ENCODE results near the gene ARHGAP28. TPM values are rescaled to one million over a fixed set of nuclear protein-coding genes. Genes with fewer than 3 reads are reported as not detected.

The ARHGAP28 gene
- total RNA-seq, 2 donors from 2014 or later = 0.41 to 1.8 TPM

DNA sequence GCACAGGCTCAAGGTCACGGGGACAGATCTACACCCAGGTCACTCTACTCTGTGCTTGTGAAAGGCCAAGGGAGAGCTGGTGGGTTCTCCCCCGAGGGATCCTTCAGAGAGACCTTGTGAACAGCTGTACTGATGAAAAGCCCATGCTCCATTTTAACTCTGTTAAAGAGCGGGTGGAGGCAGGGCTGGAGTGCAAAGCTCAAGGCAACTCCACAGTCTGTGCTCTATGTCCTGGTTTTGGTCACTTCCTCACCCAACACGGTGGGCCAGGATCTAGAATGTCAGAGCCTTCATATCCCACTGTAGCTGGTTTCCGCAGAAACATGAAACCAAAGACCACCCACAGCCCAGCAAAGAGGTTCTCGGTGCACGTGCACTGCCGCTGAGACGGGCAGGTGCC lies 210.9 kb downstream of the ARHGAP28 start:
- DNase-seq (ENCODE audit: low spot score) (no peak), ATAC-seq (ENCODE audit: insufficient number of reproducible peaks, low FRiP score, low read depth) (no peak)
- TF ChIP-seq, protein P1, sequence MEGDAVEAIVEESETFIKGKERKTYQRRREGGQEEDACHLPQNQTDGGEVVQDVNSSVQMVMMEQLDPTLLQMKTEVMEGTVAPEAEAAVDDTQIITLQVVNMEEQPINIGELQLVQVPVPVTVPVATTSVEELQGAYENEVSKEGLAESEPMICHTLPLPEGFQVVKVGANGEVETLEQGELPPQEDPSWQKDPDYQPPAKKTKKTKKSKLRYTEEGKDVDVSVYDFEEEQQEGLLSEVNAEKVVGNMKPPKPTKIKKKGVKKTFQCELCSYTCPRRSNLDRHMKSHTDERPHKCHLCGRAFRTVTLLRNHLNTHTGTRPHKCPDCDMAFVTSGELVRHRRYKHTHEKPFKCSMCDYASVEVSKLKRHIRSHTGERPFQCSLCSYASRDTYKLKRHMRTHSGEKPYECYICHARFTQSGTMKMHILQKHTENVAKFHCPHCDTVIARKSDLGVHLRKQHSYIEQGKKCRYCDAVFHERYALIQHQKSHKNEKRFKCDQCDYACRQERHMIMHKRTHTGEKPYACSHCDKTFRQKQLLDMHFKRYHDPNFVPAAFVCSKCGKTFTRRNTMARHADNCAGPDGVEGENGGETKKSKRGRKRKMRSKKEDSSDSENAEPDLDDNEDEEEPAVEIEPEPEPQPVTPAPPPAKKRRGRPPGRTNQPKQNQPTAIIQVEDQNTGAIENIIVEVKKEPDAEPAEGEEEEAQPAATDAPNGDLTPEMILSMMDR (IDR thresholded peaks at IDR 0.05) = no peak
- H3K27me3 ChIP-seq (replicated peaks; ENCODE audit: insufficient read depth) = no peaks in the 10 kb centered on the region
- H3K9me3 ChIP-seq = no peaks in the 10 kb centered on the region
- H3K27ac ChIP-seq = no peak overlapping the region
- no peak overlapping the region for H3K4me3 ChIP-seq
- H3K36me3 ChIP-seq = no peaks in the 10 kb centered on the region
- H3K4me1 ChIP-seq (ENCODE audit: control insufficient read depth in 1 of 2, low read depth in 2 of 2) = no peaks in the 10 kb centered on the region

DNA sequence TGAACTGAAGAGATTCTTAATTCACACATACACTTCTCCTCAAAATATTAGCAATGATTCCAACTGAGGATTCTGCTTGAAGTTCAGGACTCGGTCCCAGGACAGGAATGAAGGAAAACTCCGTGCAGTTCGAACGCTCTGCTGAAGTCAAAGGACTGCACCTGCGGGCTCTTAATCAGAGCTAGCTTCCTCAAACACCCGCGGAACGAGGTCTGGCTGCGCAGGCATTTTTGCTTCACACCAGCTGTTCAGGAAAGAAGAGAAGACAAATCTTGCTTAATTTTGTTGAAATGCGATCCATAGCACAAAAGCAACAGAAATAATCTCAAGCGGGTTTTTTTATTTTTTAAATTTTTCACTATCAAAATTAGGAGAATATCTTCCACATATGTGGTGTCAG lies 212.5 kb downstream of the ARHGAP28 start:
- H3K36me3 ChIP-seq = no peaks in the 10 kb centered on the region
- no peak for DNase-seq (ENCODE audit: low spot score)
- no peak overlapping the region for H3K27ac ChIP-seq
- H3K27me3 ChIP-seq (replicated peaks; ENCODE audit: insufficient read depth) = no peaks in the 10 kb centered on the region
- H3K4me3 ChIP-seq = no peak overlapping the region
- no peaks in the 10 kb centered on the region for H3K4me1 ChIP-seq (ENCODE audit: control insufficient read depth in 1 of 2, low read depth in 2 of 2)
- TF ChIP-seq, protein P1 (IDR thresholded peaks at IDR 0.05) = no peak
- H3K9me3 ChIP-seq = no peaks in the 10 kb centered on the region
- ATAC-seq (ENCODE audit: insufficient number of reproducible peaks, low FRiP score, low read depth) = no peak

DNA sequence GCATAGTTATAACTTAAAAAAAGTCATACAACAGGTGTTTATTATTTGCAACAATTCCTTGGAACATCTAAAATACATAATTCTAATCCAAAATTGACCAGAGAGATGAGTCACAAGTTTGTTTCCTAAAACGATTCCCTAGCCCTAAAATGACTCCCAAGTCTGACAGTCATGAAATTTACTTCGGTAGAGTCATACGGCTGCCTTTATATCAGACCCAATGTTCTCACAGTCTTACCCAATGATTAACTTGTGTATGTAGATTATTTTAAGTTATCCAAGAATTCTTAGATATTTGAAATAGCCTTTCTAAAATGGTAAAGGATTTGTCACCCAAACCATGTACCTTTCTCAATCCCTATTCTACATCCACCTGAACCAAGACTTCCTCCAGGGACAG lies 213.2 kb downstream of the ARHGAP28 start:
- H3K27me3 ChIP-seq (replicated peaks; ENCODE audit: insufficient read depth) = no peaks in the 10 kb centered on the region
- no peak overlapping the region for H3K27ac ChIP-seq
- TF ChIP-seq, protein P1 (IDR thresholded peaks at IDR 0.05) = no peak
- H3K9me3 ChIP-seq = no peaks in the 10 kb centered on the region
- H3K4me1 ChIP-seq (ENCODE audit: control insufficient read depth in 1 of 2, low read depth in 2 of 2) = no peaks in the 10 kb centered on the region
- no peak for DNase-seq (ENCODE audit: low spot score)
- H3K4me3 ChIP-seq = no peak overlapping the region
- H3K36me3 ChIP-seq = no peaks in the 10 kb centered on the region
- ATAC-seq (ENCODE audit: insufficient number of reproducible peaks, low FRiP score, low read depth) = no peak

DNA sequence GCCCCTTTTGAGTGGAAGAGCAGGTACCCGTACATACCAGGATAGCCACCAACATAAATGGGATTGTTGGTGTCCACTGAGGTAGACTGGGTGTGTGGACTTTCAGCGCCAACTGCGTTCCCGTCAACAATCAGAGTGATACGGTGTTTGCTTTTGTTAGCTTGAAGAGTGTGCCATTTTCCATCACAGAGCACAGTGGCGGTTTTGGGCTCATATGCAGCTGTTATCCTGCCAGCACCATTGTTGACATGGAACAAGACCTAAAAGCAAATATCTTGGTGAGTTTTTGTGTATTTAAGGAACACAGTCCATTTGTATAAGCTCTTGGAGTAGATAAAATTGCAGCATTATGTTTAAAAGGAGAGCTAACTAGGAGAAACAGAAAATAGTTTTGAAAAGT lies 213.6 kb downstream of the ARHGAP28 start:
- Histone ChIP-seq H3K27me3 (replicated peaks; ENCODE audit: insufficient read depth) (no peaks in the 10 kb centered on the region), H3K36me3 (no peaks in the 10 kb centered on the region), H3K9me3 (no peaks in the 10 kb centered on the region), H3K4me3 (no peak overlapping the region), H3K4me1 (ENCODE audit: control insufficient read depth in 1 of 2, low read depth in 2 of 2) (no peaks in the 10 kb centered on the region), H3K27ac (no peak overlapping the region)
- TF ChIP-seq, protein P1 (IDR thresholded peaks at IDR 0.05) = no peak
- DNase-seq (ENCODE audit: low spot score) = no peak
- ATAC-seq (ENCODE audit: insufficient number of reproducible peaks, low FRiP score, low read depth) = no peak

DNA sequence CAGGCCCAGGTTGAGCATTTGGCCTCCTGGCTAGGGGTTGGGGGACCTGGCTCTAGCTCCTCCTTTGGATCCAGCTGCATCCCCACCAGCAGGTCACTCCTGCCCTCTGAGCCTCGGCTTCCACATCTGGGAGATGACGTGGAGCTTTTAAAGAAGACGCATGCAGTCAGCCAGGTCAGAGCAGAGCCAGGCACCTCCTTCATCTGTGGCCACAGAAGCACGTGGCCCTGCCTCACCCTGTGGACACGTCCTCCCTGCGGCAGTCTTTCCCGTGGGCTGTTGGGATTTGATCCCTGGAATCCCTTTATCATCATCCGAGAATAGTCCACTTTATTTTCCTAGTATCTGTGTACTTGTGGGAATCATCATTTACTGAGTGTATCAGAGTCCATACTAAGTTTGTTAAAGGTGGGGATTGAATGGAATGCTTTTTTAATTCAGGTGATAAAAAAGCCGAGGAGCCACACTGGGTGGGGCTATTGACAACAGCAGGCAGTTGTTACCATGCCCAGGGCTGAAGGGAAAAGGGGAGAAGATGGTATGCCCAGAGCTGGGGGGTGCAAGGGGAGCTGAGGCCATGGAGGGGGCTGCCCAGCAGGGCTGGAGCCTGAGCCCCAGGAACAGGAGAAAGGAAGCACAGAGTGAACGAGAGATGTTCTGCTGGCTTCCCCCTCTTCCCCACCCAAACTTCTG lies 218.0 kb downstream of the ARHGAP28 start:
- DNase-seq (ENCODE audit: low spot score) = no peak
- Histone ChIP-seq H3K36me3 (no peaks in the 10 kb centered on the region), H3K4me3 (no peak overlapping the region), H3K9me3 (no peaks in the 10 kb centered on the region), H3K27me3 (replicated peaks; ENCODE audit: insufficient read depth) (no peaks in the 10 kb centered on the region), H3K27ac (no peak overlapping the region), H3K4me1 (ENCODE audit: control insufficient read depth in 1 of 2, low read depth in 2 of 2) (no peaks in the 10 kb centered on the region)
- no peak for ATAC-seq (ENCODE audit: insufficient number of reproducible peaks, low FRiP score, low read depth)
- TF ChIP-seq, protein P1 (IDR thresholded peaks at IDR 0.05) = no peak
